Left lung (tissue), 10 donors: ENCODE results near the gene AOX1. TPM values are rescaled to one million over a fixed set of nuclear protein-coding genes. Genes with fewer than 3 reads are reported as not detected.
A peak's percentile ranks its signal among the peaks of the same experiment; 100 is the strongest.
"Not testable (repeated sequence)": the region's sequence is repeated elsewhere in the genome, so short reads cannot be mapped to it uniquely, and the experiment has no call there.

Experiments
- ATAC-seq: fragments of 200-7000 bp; cut with Tn5 transposase; one replicate; pipeline ENCODE4 v1.9.1; 2020; ENCODE audit warnings: moderate library complexity
- DNase-seq, 4 donors: peaks; one replicate each; pipeline ENCODE4 v3.0.0-alpha.2; 2013 to 2020
- H3K27ac ChIP-seq, 2 donors: fragments of 200-600 bp; sonication (generic) in 1 of 2; one replicate each; pipeline versions ENCODE4 v1.5.0 to v1.8.0; 2020 to 2021
- H3K27me3 ChIP-seq, 2 donors: fragments of 200-600 bp; sonication (generic) in 1 of 2; one replicate each; pipeline versions ENCODE4 v1.5.0 to v1.8.0; 2020 to 2021
- H3K36me3 ChIP-seq, 2 donors: fragments of 200-600 bp; sonication (generic) in 1 of 2; one replicate each; pipeline versions ENCODE4 v1.5.0 to v1.8.0; 2020 to 2021
- H3K4me1 ChIP-seq, 2 donors: fragments of 200-600 bp; one replicate each; pipeline ENCODE4 v1.8.0; 2021
- H3K4me3 ChIP-seq, 2 donors: fragments of 200-600 bp; sonication (generic) in 1 of 2; one replicate each; pipeline versions ENCODE4 v1.5.0 to v1.8.0; 2020 to 2021; ENCODE audit warnings: mild to moderate bottlenecking in 1 of 2
- H3K9me3 ChIP-seq, 2 donors: fragments of 200-600 bp; sonication (generic) in 1 of 2; one replicate each; pipeline versions ENCODE4 v1.5.0 to v1.8.0; 2020 to 2021
- CTCF ChIP-seq, 2 donors: fragments of 200-600 bp; sonication (generic) in 1 of 2; IDR thresholded peaks; one replicate each; pipeline versions ENCODE4 v1.5.0 to v1.8.0; 2021; ENCODE audit warnings: antibody characterized with exemption in 2 of 2
- intact Hi-C, 2 donors: fragments of 100-400 bp; cut with DNase I; formaldehyde crosslinking; loops; one replicate each; pipeline versions ENCODE4 v1.11.2 to v1.14.2; 2022
- polyA plus RNA-seq, 6 donors: library from polyadenylated mRNA; unstranded; fragments of 120-200 nt; gene quantifications; one replicate each; pipeline ENCODE4 v1.2.1, GENCODE V29; 2013; ENCODE audit not compliant: insufficient read length in 6 of 6
- total RNA-seq, 2 donors: library from RNA; stranded (reverse); fragmentation: NEBNext Ultra II Directional; extraction: Animal tissue kit (Norgen Biotek cat#: 25700); gene quantifications; one replicate each; pipeline ENCODE4 v1.2.1, GENCODE V29; 2021
- donor health status: DM: no; HTN: yes; CAD: no.
- donor health status: DM: no; HTN: no; CAD: no.

AOX1 gene
- total and polyA plus RNA-seq, 8 donors, result 5.4 to 32.4 (median 13.5) TPM

GRCh38 chr2:200625282-200625681 lies 39.5 kb downstream of the AOX1 start:
- no peak overlapping the region for H3K27ac ChIP-seq
- no peak for TF ChIP-seq CTCF (IDR thresholded peaks at IDR 0.05)
- H3K9me3 ChIP-seq, result no peaks in the 10 kb centered on the region
- intact Hi-C loops, result no loop called here
- H3K27me3 ChIP-seq, result no peaks in the 10 kb centered on the region
- DNase-seq, result peak in 2 of 4 donors; percentile 51 to 73
- H3K36me3 ChIP-seq, result no peaks in the 10 kb centered on the region
- no peaks in the 10 kb centered on the region for H3K4me1 ChIP-seq
- ATAC-seq, result no peak
- no peak overlapping the region for H3K4me3 ChIP-seq

- Histone ChIP-seq H3K27ac (no peak overlapping the region), H3K4me1 (no peaks in the 10 kb centered on the region), H3K27me3 (no peaks in the 10 kb centered on the region), H3K4me3 (no peak overlapping the region), H3K9me3 (no peaks in the 10 kb centered on the region), H3K36me3 (no peaks in the 10 kb centered on the region)
- ATAC-seq (no peak), DNase-seq (no peak)
- no peak for TF ChIP-seq CTCF (IDR thresholded peaks at IDR 0.05)
- intact Hi-C loops, result no loop called here
These were observed 40.1 kb downstream of the AOX1 start for GRCh38 chr2:200625958-200626363.

GRCh38 chr2:200627110-200627770 lies 41.4 kb downstream of the AOX1 start:
- DNase-seq (no peak), ATAC-seq (no peak)
- Histone ChIP-seq H3K36me3 (no peaks in the 10 kb centered on the region), H3K4me3 (no peak overlapping the region), H3K9me3 (no peaks in the 10 kb centered on the region), H3K27ac (no peak overlapping the region), H3K4me1 (no peaks in the 10 kb centered on the region), H3K27me3 (no peaks in the 10 kb centered on the region)
- intact Hi-C loops, result no loop called here
- no peak for TF ChIP-seq CTCF (IDR thresholded peaks at IDR 0.05)

GRCh38 chr2:200628461-200628860 lies 42.6 kb downstream of the AOX1 start:
- H3K4me1 ChIP-seq, H3K27me3 ChIP-seq, H3K4me3 ChIP-seq, H3K27ac ChIP-seq, DNase-seq, H3K9me3 ChIP-seq, H3K36me3 ChIP-seq, ATAC-seq, intact Hi-C loops: not testable (repeated sequence)

GRCh38 chr2:200631287-200631686 lies 45.5 kb downstream of the AOX1 start:
- H3K4me3 ChIP-seq, result no peak overlapping the region
- no peak for TF ChIP-seq CTCF (IDR thresholded peaks at IDR 0.05)
- no peaks in the 10 kb centered on the region for H3K27me3 ChIP-seq
- no peak overlapping the region for H3K27ac ChIP-seq
- peaks cover 0 to 4% of the 10 kb centered on the region in 2 donors for H3K4me1 ChIP-seq
- no peaks in the 10 kb centered on the region for H3K36me3 ChIP-seq
- H3K9me3 ChIP-seq, result no peaks in the 10 kb centered on the region
- ATAC-seq (no peak), DNase-seq (no peak)
- intact Hi-C loops, result no loop called here
